ENCODE measurements around the gene AGRP.
"Not testable (repeated sequence)": the region's sequence is repeated elsewhere in the genome, so short reads cannot be mapped to it uniquely, and the experiment has no call there.

The AGRP gene

GRCh38 chr16:67490335-67491096, 7.2 kb upstream of the AGRP start:
- H3K27ac ChIP-seq = no peak overlapping the region
- TF ChIP-seq, protein P1, sequence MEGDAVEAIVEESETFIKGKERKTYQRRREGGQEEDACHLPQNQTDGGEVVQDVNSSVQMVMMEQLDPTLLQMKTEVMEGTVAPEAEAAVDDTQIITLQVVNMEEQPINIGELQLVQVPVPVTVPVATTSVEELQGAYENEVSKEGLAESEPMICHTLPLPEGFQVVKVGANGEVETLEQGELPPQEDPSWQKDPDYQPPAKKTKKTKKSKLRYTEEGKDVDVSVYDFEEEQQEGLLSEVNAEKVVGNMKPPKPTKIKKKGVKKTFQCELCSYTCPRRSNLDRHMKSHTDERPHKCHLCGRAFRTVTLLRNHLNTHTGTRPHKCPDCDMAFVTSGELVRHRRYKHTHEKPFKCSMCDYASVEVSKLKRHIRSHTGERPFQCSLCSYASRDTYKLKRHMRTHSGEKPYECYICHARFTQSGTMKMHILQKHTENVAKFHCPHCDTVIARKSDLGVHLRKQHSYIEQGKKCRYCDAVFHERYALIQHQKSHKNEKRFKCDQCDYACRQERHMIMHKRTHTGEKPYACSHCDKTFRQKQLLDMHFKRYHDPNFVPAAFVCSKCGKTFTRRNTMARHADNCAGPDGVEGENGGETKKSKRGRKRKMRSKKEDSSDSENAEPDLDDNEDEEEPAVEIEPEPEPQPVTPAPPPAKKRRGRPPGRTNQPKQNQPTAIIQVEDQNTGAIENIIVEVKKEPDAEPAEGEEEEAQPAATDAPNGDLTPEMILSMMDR (conservative IDR thresholded peaks at IDR 0.05) = no peak

GRCh38 chr16:67489401-67490083, 6.2 kb upstream of the AGRP start:
- TF ChIP-seq, protein P1 (conservative IDR thresholded peaks at IDR 0.05) = no peak
- H3K27ac ChIP-seq = no peak overlapping the region

GRCh38 chr16:67487561-67487960, 4.2 kb upstream of the AGRP start:
- H3K27ac ChIP-seq = not testable (repeated sequence)

DNA sequence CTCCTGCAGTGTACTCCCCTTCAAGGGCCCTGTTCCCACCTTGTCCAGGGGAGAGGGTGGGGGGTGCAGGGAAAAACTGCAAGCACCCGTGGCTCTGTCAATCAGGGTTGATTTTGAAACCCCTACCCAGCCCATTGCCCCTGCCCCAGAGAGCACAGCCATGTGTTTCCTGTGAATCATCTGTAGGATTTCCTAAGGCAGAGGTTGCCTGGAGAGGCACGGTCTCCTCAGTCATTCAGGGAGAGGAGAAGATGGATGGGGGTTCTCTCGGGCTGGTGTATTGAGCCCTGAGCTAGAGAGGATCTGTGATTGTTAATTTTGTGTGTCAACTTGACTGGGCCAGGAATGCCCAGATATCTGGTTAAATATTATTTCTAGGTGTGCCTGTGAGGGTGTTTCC, 3.5 kb upstream of the AGRP start:
- H3K27ac ChIP-seq = no peak overlapping the region

DNA sequence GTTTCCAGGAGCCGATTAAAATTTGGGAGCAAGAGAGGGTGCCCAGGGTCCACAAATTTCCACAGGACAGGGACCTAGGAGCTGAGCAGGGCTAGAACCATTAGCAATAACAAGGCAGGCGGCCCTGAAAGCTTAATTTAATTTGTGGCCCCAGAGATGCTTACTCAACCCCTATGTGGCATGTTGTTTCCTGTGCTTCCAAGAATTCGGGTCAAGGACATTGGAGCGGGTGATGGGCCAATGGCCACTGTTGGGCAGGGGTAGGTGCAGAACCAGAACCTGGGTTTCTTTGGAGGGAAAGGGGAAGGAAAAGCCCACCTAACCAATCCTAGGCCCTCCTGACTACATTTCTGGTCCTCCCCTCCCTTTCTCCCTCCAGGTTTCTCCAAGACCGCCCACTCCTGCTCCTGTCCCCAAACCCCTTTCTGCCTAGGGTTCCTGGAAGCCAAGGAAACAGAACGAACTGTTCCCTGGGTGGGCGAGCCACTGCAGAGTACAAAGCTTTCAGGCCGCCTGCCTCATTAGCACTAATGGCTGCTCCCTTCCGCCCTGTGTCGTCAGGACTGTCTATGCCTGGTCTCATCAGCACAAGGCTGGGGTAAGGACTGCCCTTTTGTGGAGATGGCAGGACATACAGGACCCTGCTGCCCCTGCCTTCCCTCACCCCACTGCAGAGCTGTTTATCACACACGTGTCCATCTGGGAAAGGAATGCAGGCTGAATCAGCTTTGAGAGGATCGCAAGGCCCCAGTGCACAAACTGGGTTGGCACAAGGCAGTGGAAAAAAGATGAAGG, 581 bp upstream of the AGRP start:
- H3K27ac ChIP-seq = no peak overlapping the region

More for the DNA sequence above, 3.5 kb upstream of the AGRP start:
- TF ChIP-seq, protein P1 (conservative IDR thresholded peaks at IDR 0.05) = no peak

GRCh38 chr16:67482233-67482924, 968 bp downstream of the AGRP start:
- TF ChIP-seq, protein P1 (conservative IDR thresholded peaks at IDR 0.05) = no peak
- peak overlapping the region; percentile 77; the same call in 1 of the 2 replicates for H3K27ac ChIP-seq

More for the DNA sequence above, 581 bp upstream of the AGRP start:
- TF ChIP-seq, protein P1 (conservative IDR thresholded peaks at IDR 0.05) = no peak

- TF ChIP-seq, protein P1 (conservative IDR thresholded peaks at IDR 0.05) = no peak
- peak overlapping the region; percentile 77 for H3K27ac ChIP-seq
Measured at GRCh38 chr16:67481561-67482232, 1.6 kb downstream of the AGRP start.
